Neural cell (in vitro differentiated cells): ENCODE results near the gene RILPL2. TPM values are rescaled to one million over a fixed set of nuclear protein-coding genes. Genes with fewer than 3 reads are reported as not detected.

Source experiments
- H2AFZ ChIP-seq: fragments of 200-600, 300-800 bp; sonication (generic), shearing (Covaris generic); 2 replicates; pipeline ENCODE4 v1.6.0; 2014; ENCODE audit warnings: low read depth, mild to moderate bottlenecking, antibody characterized with exemption, low read length, moderate library complexity
- H3F3A ChIP-seq: fragments of 200-600 bp; shearing (Covaris generic); 2 replicates; pipeline ENCODE4 v1.6.1; 2016; ENCODE audit warnings: mild to moderate bottlenecking, moderate library complexity, mixed read lengths, antibody characterized with exemption, low read length; ENCODE audit not compliant: insufficient read depth, poor library complexity, severe bottlenecking
- H3K27ac ChIP-seq: fragments of 200-600, 300-800 bp; sonication (generic), shearing (Covaris generic); 2 replicates; pipeline ENCODE4 v1.5.1; 2014; ENCODE audit warnings: mild to moderate bottlenecking, low read length, moderate library complexity
- H3K27me3 ChIP-seq: fragments of 300-800, 200-600 bp; sonication (generic), shearing (Covaris generic); 2 replicates; pipeline ENCODE4 v1.6.0; 2014; ENCODE audit warnings: mild to moderate bottlenecking, low read depth, low read length, moderate library complexity; ENCODE audit not compliant: insufficient read depth
- H3K36me3 ChIP-seq: fragments of 300-800, 200-600 bp; sonication (generic), shearing (Covaris generic); 2 replicates; pipeline ENCODE4 v1.5.1; 2014; ENCODE audit warnings: mild to moderate bottlenecking, antibody characterized with exemption, low read length, moderate library complexity; ENCODE audit not compliant: insufficient read depth
- H3K4me2 ChIP-seq: fragments of 300-800, 200-600 bp; sonication (generic), shearing (Covaris generic); 2 replicates; pipeline ENCODE4 v1.6.0; 2014; ENCODE audit warnings: mild to moderate bottlenecking, low read length
- H3K4me3 ChIP-seq: fragments of 300-800, 200-600 bp; sonication (generic), shearing (Covaris generic); 2 replicates; pipeline ENCODE4 v1.5.1; 2014; ENCODE audit warnings: mild to moderate bottlenecking, low read length, moderate library complexity
- H3K79me2 ChIP-seq: fragments of 200-600 bp; shearing (Covaris generic); replicated peaks from 2 replicates; pipeline ENCODE4 v1.6.0; 2014; ENCODE audit warnings: mild to moderate bottlenecking, low read length, moderate library complexity; ENCODE audit not compliant: insufficient read depth
- H3K9ac ChIP-seq: fragments of 300-800, 200-600 bp; sonication (generic), shearing (Covaris generic); 2 replicates; pipeline ENCODE4 v1.6.1; 2016; ENCODE audit warnings: mild to moderate bottlenecking, low read length, mixed read lengths
- H3K9me2 ChIP-seq: fragments of 200-600 bp; shearing (Covaris generic); 2 replicates; pipeline ENCODE4 v1.6.1; 2016; ENCODE audit warnings: mild to moderate bottlenecking, low read length, mixed read lengths; ENCODE audit not compliant: insufficient read depth
- H3K9me3 ChIP-seq: fragments of 200-600, 300-800 bp; sonication (generic), shearing (Covaris generic); 2 replicates; pipeline ENCODE4 v1.6.1; 2016; ENCODE audit warnings: mild to moderate bottlenecking, mixed run types, low read length, moderate library complexity, mixed read lengths
- H4K20me1 ChIP-seq: fragments of 200-600 bp; shearing (Covaris generic); 2 replicates; pipeline ENCODE4 v1.6.1; 2016; ENCODE audit warnings: mild to moderate bottlenecking, mixed run types; ENCODE audit not compliant: insufficient read depth
- EP300 ChIP-seq: fragments of 450-650 bp; conservative IDR thresholded peaks from 2 replicates; pipeline ENCODE4 v1.6.1; 2014; ENCODE audit warnings: antibody characterized with exemption, mild to moderate bottlenecking, moderate library complexity; ENCODE audit not compliant: poor library complexity, severe bottlenecking
- EZH2 ChIP-seq: fragments of 200-600, 300-800 bp; shearing (Covaris generic), sonication (generic); IDR thresholded peaks from 2 replicates; pipeline ENCODE4 v1.6.1; 2014; ENCODE audit warnings: antibody characterized with exemption, low read length, borderline replicate concordance, mild to moderate bottlenecking; ENCODE audit not compliant: insufficient read depth, poor library complexity, severe bottlenecking
- MXI1 ChIP-seq: fragments of 450-650 bp; conservative IDR thresholded peaks from 2 replicates; pipeline ENCODE4 v1.6.1; 2014; ENCODE audit warnings: antibody characterized with exemption, mild to moderate bottlenecking; ENCODE audit not compliant: poor library complexity, severe bottlenecking
- POLR2AphosphoS5 ChIP-seq: IDR thresholded peaks from 2 replicates; pipeline ENCODE4 v1.6.1; 2012
- RAD21 ChIP-seq: fragments of 450-650 bp; conservative IDR thresholded peaks from 2 replicates; pipeline ENCODE4 v1.6.1; 2014; ENCODE audit warnings: antibody characterized with exemption, mild to moderate bottlenecking, moderate library complexity
- SMC3 ChIP-seq: fragments of 450-650 bp; conservative IDR thresholded peaks from 2 replicates; pipeline ENCODE4 v1.6.1; 2014; ENCODE audit warnings: antibody characterized with exemption, mild to moderate bottlenecking, moderate library complexity; ENCODE audit not compliant: poor library complexity
- TAF1 ChIP-seq: IDR thresholded peaks from 2 replicates; pipeline ENCODE4 v1.6.1; 2012; ENCODE audit warnings: low read depth
- polyA plus RNA-seq: library from polyadenylated mRNA; depleted of rRNA; stranded (reverse); fragments of >200 nt; gene quantifications from 2 replicates; pipeline ENCODE4 v1.2.3, GENCODE V29; 2014
- TF ChIP-seq, protein P1 (sequence below): IDR thresholded peaks from 2 replicates; pipeline ENCODE4 v1.6.1; 2012; ENCODE audit warnings: borderline replicate concordance
- TF ChIP-seq, protein P2 (sequence below): fragments of 450-650 bp; IDR thresholded peaks from 2 replicates; pipeline ENCODE4 v1.5.1; 2014; ENCODE audit warnings: antibody characterized with exemption, mild to moderate bottlenecking, moderate library complexity; ENCODE audit not compliant: poor library complexity, severe bottlenecking

RILPL2 gene
- polyA plus RNA-seq, 1 donor from 2014 or later: 0.07 TPM

DNA sequence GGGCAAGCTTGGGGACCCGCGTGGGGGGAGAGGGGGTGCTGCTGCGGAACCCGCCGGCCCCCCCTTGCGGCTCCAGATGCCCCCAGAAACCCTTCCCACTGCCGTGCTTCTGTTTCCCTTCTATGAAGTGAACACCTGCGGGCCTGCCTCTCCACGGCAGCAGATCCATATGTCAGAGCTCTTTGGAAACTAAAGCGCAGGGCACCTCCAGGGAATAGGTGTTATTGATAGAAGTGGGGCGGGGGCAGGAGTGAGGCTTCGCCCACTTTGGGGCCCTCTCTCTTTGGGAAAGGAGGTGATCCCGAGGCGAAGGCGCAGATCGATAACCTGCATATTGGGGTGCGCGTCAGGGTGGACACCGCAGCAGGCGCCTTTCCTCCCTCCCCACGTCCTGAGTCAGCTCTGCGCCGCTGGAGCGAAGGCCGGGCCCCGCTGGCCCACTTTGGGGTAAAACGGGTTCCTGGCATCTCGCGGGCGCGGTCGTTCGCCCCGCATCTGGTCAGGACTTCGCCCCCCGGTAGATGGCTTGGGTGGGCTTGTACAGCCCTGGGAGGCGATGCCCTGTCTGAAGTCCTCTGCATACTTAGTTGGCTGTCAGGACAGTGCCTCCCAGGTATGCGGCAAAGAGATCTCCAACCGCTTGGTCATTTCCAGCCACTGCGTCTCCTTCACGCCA is 52.0 kb downstream of the RILPL2 start:
- peak; percentile 38 for TF ChIP-seq MXI1
- no peak for TF ChIP-seq SMC3
- Histone ChIP-seq H3K9me3 (no peaks in the 10 kb centered on the region), H3K4me3 (peak overlapping the region; percentile 81), H3K27ac (no peak overlapping the region), H3K36me3 (no peaks in the 10 kb centered on the region), H3K79me2 (peaks cover 4% of the 10 kb centered on the region), H4K20me1 (no peaks in the 10 kb centered on the region), H3K27me3 (no peaks in the 10 kb centered on the region), H2AFZ (peak overlapping the region; percentile 46), H3K9ac (peak overlapping the region; percentile 21), H3F3A (no peaks in the 10 kb centered on the region), H3K9me2 (no peaks in the 10 kb centered on the region), H3K4me2 (peak overlapping the region; percentile 49)

DNA sequence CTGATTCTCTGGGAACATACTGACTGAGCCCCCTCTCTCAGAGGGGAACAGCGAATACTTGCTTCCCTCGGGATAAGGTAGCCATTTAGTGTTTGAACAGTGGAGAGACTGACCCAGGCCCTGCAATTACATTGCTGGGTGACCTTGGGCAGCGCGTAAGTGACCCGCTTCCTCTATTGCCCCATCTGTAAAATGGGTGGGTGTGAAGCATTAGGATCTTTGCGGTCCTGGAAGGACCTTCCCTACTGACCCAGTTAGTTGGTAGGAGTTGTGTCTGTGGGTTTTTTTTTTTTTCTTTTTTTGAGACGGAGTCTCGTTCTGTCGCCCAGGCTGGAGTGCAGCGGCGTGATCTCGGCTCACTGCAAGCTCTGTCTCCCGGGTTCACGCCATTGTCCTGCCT is 53.8 kb downstream of the RILPL2 start:
- H3K27ac ChIP-seq: no peak overlapping the region
- H3K9me2 ChIP-seq: no peaks in the 10 kb centered on the region
- TF ChIP-seq POLR2AphosphoS5 (no peak), EZH2 (no peak), MXI1 (no peak), EP300 (no peak), RAD21 (no peak), TAF1 (no peak), SMC3 (no peak)
- TF ChIP-seq, protein P1, sequence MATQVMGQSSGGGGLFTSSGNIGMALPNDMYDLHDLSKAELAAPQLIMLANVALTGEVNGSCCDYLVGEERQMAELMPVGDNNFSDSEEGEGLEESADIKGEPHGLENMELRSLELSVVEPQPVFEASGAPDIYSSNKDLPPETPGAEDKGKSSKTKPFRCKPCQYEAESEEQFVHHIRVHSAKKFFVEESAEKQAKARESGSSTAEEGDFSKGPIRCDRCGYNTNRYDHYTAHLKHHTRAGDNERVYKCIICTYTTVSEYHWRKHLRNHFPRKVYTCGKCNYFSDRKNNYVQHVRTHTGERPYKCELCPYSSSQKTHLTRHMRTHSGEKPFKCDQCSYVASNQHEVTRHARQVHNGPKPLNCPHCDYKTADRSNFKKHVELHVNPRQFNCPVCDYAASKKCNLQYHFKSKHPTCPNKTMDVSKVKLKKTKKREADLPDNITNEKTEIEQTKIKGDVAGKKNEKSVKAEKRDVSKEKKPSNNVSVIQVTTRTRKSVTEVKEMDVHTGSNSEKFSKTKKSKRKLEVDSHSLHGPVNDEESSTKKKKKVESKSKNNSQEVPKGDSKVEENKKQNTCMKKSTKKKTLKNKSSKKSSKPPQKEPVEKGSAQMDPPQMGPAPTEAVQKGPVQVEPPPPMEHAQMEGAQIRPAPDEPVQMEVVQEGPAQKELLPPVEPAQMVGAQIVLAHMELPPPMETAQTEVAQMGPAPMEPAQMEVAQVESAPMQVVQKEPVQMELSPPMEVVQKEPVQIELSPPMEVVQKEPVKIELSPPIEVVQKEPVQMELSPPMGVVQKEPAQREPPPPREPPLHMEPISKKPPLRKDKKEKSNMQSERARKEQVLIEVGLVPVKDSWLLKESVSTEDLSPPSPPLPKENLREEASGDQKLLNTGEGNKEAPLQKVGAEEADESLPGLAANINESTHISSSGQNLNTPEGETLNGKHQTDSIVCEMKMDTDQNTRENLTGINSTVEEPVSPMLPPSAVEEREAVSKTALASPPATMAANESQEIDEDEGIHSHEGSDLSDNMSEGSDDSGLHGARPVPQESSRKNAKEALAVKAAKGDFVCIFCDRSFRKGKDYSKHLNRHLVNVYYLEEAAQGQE: no peak
- TF ChIP-seq, protein P2, sequence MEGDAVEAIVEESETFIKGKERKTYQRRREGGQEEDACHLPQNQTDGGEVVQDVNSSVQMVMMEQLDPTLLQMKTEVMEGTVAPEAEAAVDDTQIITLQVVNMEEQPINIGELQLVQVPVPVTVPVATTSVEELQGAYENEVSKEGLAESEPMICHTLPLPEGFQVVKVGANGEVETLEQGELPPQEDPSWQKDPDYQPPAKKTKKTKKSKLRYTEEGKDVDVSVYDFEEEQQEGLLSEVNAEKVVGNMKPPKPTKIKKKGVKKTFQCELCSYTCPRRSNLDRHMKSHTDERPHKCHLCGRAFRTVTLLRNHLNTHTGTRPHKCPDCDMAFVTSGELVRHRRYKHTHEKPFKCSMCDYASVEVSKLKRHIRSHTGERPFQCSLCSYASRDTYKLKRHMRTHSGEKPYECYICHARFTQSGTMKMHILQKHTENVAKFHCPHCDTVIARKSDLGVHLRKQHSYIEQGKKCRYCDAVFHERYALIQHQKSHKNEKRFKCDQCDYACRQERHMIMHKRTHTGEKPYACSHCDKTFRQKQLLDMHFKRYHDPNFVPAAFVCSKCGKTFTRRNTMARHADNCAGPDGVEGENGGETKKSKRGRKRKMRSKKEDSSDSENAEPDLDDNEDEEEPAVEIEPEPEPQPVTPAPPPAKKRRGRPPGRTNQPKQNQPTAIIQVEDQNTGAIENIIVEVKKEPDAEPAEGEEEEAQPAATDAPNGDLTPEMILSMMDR: no peak
- H3F3A ChIP-seq: no peaks in the 10 kb centered on the region
- H2AFZ ChIP-seq: no peak overlapping the region
- no peaks in the 10 kb centered on the region for H3K27me3 ChIP-seq
- no peaks in the 10 kb centered on the region for H3K9me3 ChIP-seq
- no peak overlapping the region for H3K4me3 ChIP-seq
- no peak overlapping the region for H3K9ac ChIP-seq
- H4K20me1 ChIP-seq: no peaks in the 10 kb centered on the region
- no peaks in the 10 kb centered on the region for H3K36me3 ChIP-seq
- H3K4me2 ChIP-seq: no peak overlapping the region
- peaks cover 4% of the 10 kb centered on the region for H3K79me2 ChIP-seq
